Fibroblast of lung (primary cell): ENCODE results near the gene SLC39A10. TPM values are rescaled to one million over a fixed set of nuclear protein-coding genes. Genes with fewer than 3 reads are reported as not detected.

Experiments
- DNase-seq, 2 donors: peaks; one replicate each; pipeline versions ENCODE4 v3.0.0 to v3.0.0-alpha.2; 2010; ENCODE audit warnings: low read depth in 2 of 2
- H2AFZ ChIP-seq: 2 replicates; pipeline ENCODE4 v1.5.1; 2012; ENCODE audit warnings: low read length, control low read depth, inconsistent platforms
- H3K27ac ChIP-seq: 2 replicates; pipeline ENCODE4 v1.5.1; 2011; ENCODE audit warnings: low read length, control low read depth; ENCODE audit not compliant: insufficient read depth
- H3K27me3 ChIP-seq: 2 replicates; pipeline ENCODE4 v1.5.1; 2011; ENCODE audit warnings: mild to moderate bottlenecking, low read length; ENCODE audit not compliant: control insufficient read depth, insufficient read depth
- H3K36me3 ChIP-seq: 2 replicates; pipeline ENCODE4 v1.5.1; 2011; ENCODE audit warnings: low read length; ENCODE audit not compliant: control insufficient read depth, insufficient read depth
- H3K4me1 ChIP-seq: 2 replicates; pipeline ENCODE4 v1.5.1; 2011; ENCODE audit warnings: low read length; ENCODE audit not compliant: control insufficient read depth, insufficient read depth; ENCODE audit errors: extremely low read depth
- H3K4me2 ChIP-seq: 2 replicates; pipeline ENCODE4 v1.5.1; 2011; ENCODE audit warnings: low read length, control low read depth; ENCODE audit not compliant: insufficient read depth; ENCODE audit errors: extremely low read depth
- H3K4me3 ChIP-seq, 4 experiments: fragments of 200-600 bp in 1 of 4; sonication (generic) in 1 of 4; replicated peaks in 1 of 4; 2 replicates each; pipeline ENCODE4 v1.5.1; 2011 to 2016; ENCODE audit warnings: low read length in 4 of 4, low read depth in 3 of 4, mild to moderate bottlenecking in 3 of 4, control low read depth in 2 of 4, inconsistent platforms in 1 of 4, mixed read lengths in 1 of 4; ENCODE audit not compliant: insufficient read depth in 1 of 4; ENCODE audit errors: control extremely low read depth in 1 of 4
- H3K79me2 ChIP-seq: 2 replicates; pipeline ENCODE4 v1.5.1; 2012; ENCODE audit warnings: mild to moderate bottlenecking, low read length, inconsistent platforms; ENCODE audit not compliant: control insufficient read depth, insufficient read depth
- H3K9ac ChIP-seq: 2 replicates; pipeline ENCODE4 v1.5.1; 2011; ENCODE audit warnings: mild to moderate bottlenecking, low read length, control low read depth; ENCODE audit not compliant: insufficient read depth
- H3K9me3 ChIP-seq: 2 replicates; pipeline ENCODE4 v1.5.1; 2012; ENCODE audit warnings: low read depth, low read length; ENCODE audit not compliant: control insufficient read depth, insufficient read depth
- H4K20me1 ChIP-seq: 2 replicates; pipeline ENCODE4 v1.5.1; 2011; ENCODE audit warnings: low read length; ENCODE audit not compliant: control insufficient read depth, insufficient read depth; ENCODE audit errors: extremely low read depth
- CTCF ChIP-seq, 2 donors: IDR thresholded peaks in 1 of 2; conservative IDR thresholded peaks in 1 of 2; 1 replicate in 1 of 2; 2 replicates in 1 of 2; pipeline ENCODE4 v1.5.1; 2011 to 2012; ENCODE audit warnings: low read length in 2 of 2, control low read depth in 1 of 2, inconsistent platforms in 1 of 2, low read depth in 1 of 2, mild to moderate bottlenecking in 1 of 2
- EZH2 ChIP-seq: IDR thresholded peaks from 2 replicates; pipeline ENCODE4 v1.5.1; 2012; ENCODE audit warnings: low read length, control low read depth, mild to moderate bottlenecking; ENCODE audit errors: missing control alignments
- polyA plus RNA-seq, 2 donors: library from polyadenylated mRNA; depleted of rRNA in 1 of 2; stranded (reverse) in 1 of 2; unstranded in 1 of 2; fragments of >200 nt; gene quantifications; 2 replicates each; pipeline ENCODE4 v1.2.1, GENCODE V29; 2011 to 2012; ENCODE audit warnings: missing spikeins in 1 of 2
- total RNA-seq: library from RNA; depleted of rRNA; stranded (reverse); fragments of >200 nt; gene quantifications from 2 replicates; pipeline ENCODE4 v1.2.1, GENCODE V29; 2014

The SLC39A10 gene
- total and polyA plus RNA-seq, 2 donors (not counting 1 experiment from before 2014, with no cell fraction given): 36.9 to 77.0 TPM

DNA sequence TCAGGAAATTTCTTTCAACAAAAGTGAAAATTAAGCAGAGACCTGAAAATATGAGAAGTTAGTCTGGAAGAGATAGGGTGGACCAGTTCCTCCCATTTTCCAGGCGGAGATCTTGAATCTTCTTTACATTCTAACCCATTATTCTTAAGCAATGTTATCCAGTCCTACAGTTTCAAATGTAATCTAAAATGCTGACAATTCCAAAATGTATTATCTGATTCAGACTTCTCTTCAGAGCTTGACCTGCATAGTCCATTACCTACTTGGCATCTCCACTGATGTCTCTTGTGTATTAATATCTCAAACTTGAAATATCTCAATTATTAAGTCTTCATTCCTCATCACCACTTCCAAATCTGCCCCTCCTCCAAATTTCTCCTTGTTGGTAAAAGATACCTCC is 28.4 kb upstream of the SLC39A10 start:
- Histone ChIP-seq H4K20me1 (no peaks in the 10 kb centered on the region), H3K36me3 (no peaks in the 10 kb centered on the region), H3K79me2 (no peaks in the 10 kb centered on the region), H3K4me1 (no peaks in the 10 kb centered on the region), H3K4me3 (no peak overlapping the region), H3K27ac (no peak overlapping the region), H3K9me3 (no peaks in the 10 kb centered on the region), H2AFZ (no peak overlapping the region), H3K27me3 (no peaks in the 10 kb centered on the region), H3K4me2 (no peak overlapping the region), H3K9ac (no peak overlapping the region)
- no peak for TF ChIP-seq EZH2
- no peak for TF ChIP-seq CTCF (conservative IDR thresholded peaks at IDR 0.05 in 1 of 2, IDR thresholded peaks at IDR 0.05 in 1 of 2; ENCODE audit: low read depth in 1 of 2, low read length in 2 of 2)
- DNase-seq: no peak

GRCh38 chr2:195632856-195633572 is 24.0 kb upstream of the SLC39A10 start:
- TF ChIP-seq EZH2: no peak
- no peak for TF ChIP-seq CTCF (conservative IDR thresholded peaks at IDR 0.05 in 1 of 2, IDR thresholded peaks at IDR 0.05 in 1 of 2; ENCODE audit: low read depth in 1 of 2, low read length in 2 of 2)
- Histone ChIP-seq H3K9ac (no peak overlapping the region), H3K4me1 (no peaks in the 10 kb centered on the region), H4K20me1 (no peaks in the 10 kb centered on the region), H3K27me3 (no peaks in the 10 kb centered on the region), H2AFZ (no peak overlapping the region), H3K4me3 (no peak overlapping the region), H3K4me2 (no peak overlapping the region), H3K9me3 (no peaks in the 10 kb centered on the region), H3K27ac (no peak overlapping the region), H3K79me2 (no peaks in the 10 kb centered on the region), H3K36me3 (no peaks in the 10 kb centered on the region)
- DNase-seq: no peak

GRCh38 chr2:195633573-195633870 is 23.5 kb upstream of the SLC39A10 start:
- TF ChIP-seq CTCF (conservative IDR thresholded peaks at IDR 0.05 in 1 of 2, IDR thresholded peaks at IDR 0.05 in 1 of 2; ENCODE audit: low read depth in 1 of 2, low read length in 2 of 2) (no peak), EZH2 (no peak)
- Histone ChIP-seq H3K4me2 (no peak overlapping the region), H3K9ac (no peak overlapping the region), H3K9me3 (no peaks in the 10 kb centered on the region), H2AFZ (no peak overlapping the region), H3K36me3 (no peaks in the 10 kb centered on the region), H3K79me2 (no peaks in the 10 kb centered on the region), H4K20me1 (no peaks in the 10 kb centered on the region), H3K4me1 (no peaks in the 10 kb centered on the region), H3K27ac (no peak overlapping the region), H3K4me3 (no peak overlapping the region), H3K27me3 (no peaks in the 10 kb centered on the region)
- no peak for DNase-seq
